ENCODE results near the gene FGF9. TPM values are rescaled to one million over a fixed set of nuclear protein-coding genes. Genes with fewer than 3 reads are reported as not detected.

Gene FGF9
- total RNA-seq, 5 donors from 2014 or later (not counting 1 experiment from before 2014, with no cell fraction given) = 1.2 to 3.7 (median 2.9) TPM

DNA sequence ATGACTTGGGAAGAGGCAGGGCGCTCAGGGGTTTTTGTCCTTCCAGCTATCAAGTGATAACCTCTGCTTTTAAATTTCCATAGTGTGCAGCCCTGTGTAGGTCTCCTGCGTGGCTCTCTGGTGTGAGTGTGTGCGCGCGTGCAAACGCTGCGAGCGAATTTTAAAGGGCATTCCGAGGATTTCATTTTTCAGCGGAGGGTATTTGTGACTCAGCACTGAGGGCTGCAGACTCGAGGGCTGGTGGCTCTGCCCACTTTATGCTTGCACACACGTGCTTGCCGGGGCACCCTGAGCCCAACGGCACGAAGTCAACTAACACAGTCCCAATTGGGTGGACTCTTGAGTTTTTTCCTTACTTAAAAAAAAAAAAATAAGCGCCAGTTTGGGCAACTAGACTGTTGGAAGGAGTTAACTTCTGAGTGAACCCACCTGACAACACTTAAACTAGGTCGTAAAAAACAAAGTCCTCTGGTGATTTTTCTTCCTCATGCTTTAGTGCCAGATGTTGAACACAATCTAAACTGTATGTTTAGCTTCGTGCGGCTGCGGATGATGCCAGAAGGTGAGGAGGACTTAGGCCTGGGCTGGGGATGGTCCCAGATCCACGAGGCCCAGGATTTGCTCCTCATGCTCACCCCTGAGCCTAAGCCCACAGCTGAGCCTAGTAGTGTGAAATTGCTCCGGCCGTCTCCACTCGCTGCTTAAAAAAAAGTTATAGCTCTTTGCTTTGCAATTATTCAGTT is 2.1 kb downstream of the FGF9 start:
- ChIA-PET POLR2A (no interaction called here), CTCF (interaction anchor here (0.6 to 1.6 kb wide), 3 partner anchors 35 to 69 kb away, joined by 3 to 5 read pairs (median 4); partner anchors contain the start of gene MICU2 (in 1 of the 2))
- Histone ChIP-seq H3K4me1 (ENCODE audit: control insufficient read depth in 1 of 2, extremely low read depth in 1 of 2, insufficient read depth in 2 of 2, low read length in 2 of 2) (peaks cover 22 to 52% of the 10 kb centered on the region in 2 experiments), H3K9me3 (no peaks in the 10 kb centered on the region), H3K27me3 (replicated peaks in 1 of 2; ENCODE audit: control insufficient read depth in 2 of 2, extremely low read depth in 1 of 2, insufficient read depth in 2 of 2, low read length in 1 of 2) (peaks cover 18 to 61% of the 10 kb centered on the region in 2 experiments), H3K27ac (ENCODE audit: low read length) (no peak overlapping the region), H3K36me3 (ENCODE audit: control insufficient read depth in 2 of 2, extremely low read depth in 1 of 2, insufficient read depth in 1 of 2, low read length in 1 of 2) (no peaks in the 10 kb centered on the region), H3K4me3 (ENCODE audit: control insufficient read depth in 1 of 2, extremely low read depth in 1 of 2, low read length in 1 of 2) (peak overlapping the region; percentile 46 to 85)
- Mint-ChIP-seq H3K9me3 (no peaks in the 10 kb centered on the region), H3K4me1 (peaks cover 38 to 46% (median 45%) of the 10 kb centered on the region in 3 donors), H3K27ac (peak overlapping the region; percentile 31 to 58), H3K4me3 (peak overlapping the region; percentile 90 to 95 (median 91)), H3K36me3 (no peaks in the 10 kb centered on the region), H3K27me3 (peaks cover 9 to 31% of the 10 kb centered on the region in 2 donors)
- WGBS (ENCODE audit: insufficient coverage) = 8% methylated on average over 16 of the region's 24 CpGs
- DNase-seq (peak in 1 of 35 experiments; percentile 11), ATAC-seq (replicated peaks in 1 of 4) (no peak)

DNA sequence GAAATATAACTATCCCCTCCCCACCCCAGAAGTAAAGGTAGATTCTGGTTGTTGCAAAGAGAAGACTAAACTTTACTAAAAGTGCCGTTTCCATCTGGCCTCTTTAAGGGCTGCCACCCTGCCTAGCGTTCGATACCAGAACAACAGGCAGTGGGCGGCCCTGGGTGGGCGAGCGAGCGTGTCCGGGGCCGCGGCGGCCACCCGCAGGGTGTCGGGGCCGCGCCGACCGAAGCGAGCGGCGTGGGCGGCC is 2.6 kb downstream of the FGF9 start:
- peak overlapping the region; percentile 90 to 95 (median 91) for H3K4me3 Mint-ChIP-seq
- no peak overlapping the region for H3K27ac ChIP-seq (ENCODE audit: low read length)
- peaks cover 35 to 43% (median 43%) of the 10 kb centered on the region in 3 donors for H3K4me1 Mint-ChIP-seq
- no peaks in the 10 kb centered on the region for H3K9me3 ChIP-seq
- WGBS (ENCODE audit: insufficient coverage) = under 1% methylated on average over 21 of the region's 21 CpGs
- ChIA-PET CTCF (interaction anchor here (0.6 to 1.6 kb wide), 3 partner anchors 35 to 69 kb away, joined by 3 to 5 read pairs (median 4); partner anchors contain the start of gene MICU2 (in 1 of the 2)), POLR2A (no interaction called here)
- H3K4me3 ChIP-seq (ENCODE audit: control insufficient read depth in 1 of 2, extremely low read depth in 1 of 2, low read length in 1 of 2) = peak overlapping the region; percentile 46 to 85
- H3K36me3 ChIP-seq (ENCODE audit: control insufficient read depth in 2 of 2, extremely low read depth in 1 of 2, insufficient read depth in 1 of 2, low read length in 1 of 2) = no peaks in the 10 kb centered on the region
- H3K4me1 ChIP-seq (ENCODE audit: control insufficient read depth in 1 of 2, extremely low read depth in 1 of 2, insufficient read depth in 2 of 2, low read length in 2 of 2) = peaks cover 22 to 52% of the 10 kb centered on the region in 2 experiments
- H3K27ac Mint-ChIP-seq = peak overlapping the region in 1 of 2 donors; percentile 41
- ATAC-seq (replicated peaks in 1 of 4) (peak; percentile 12 to 21 (median 20)), DNase-seq (peak in 15 of 35 experiments; percentile 12 to 61 (median 26))
- peaks cover 9 to 29% of the 10 kb centered on the region in 2 donors for H3K27me3 Mint-ChIP-seq
- H3K36me3 Mint-ChIP-seq = no peaks in the 10 kb centered on the region
- peaks cover 16 to 61% of the 10 kb centered on the region in 2 experiments for H3K27me3 ChIP-seq (replicated peaks in 1 of 2; ENCODE audit: control insufficient read depth in 2 of 2, extremely low read depth in 1 of 2, insufficient read depth in 2 of 2, low read length in 1 of 2)
- H3K9me3 Mint-ChIP-seq = no peaks in the 10 kb centered on the region

DNA sequence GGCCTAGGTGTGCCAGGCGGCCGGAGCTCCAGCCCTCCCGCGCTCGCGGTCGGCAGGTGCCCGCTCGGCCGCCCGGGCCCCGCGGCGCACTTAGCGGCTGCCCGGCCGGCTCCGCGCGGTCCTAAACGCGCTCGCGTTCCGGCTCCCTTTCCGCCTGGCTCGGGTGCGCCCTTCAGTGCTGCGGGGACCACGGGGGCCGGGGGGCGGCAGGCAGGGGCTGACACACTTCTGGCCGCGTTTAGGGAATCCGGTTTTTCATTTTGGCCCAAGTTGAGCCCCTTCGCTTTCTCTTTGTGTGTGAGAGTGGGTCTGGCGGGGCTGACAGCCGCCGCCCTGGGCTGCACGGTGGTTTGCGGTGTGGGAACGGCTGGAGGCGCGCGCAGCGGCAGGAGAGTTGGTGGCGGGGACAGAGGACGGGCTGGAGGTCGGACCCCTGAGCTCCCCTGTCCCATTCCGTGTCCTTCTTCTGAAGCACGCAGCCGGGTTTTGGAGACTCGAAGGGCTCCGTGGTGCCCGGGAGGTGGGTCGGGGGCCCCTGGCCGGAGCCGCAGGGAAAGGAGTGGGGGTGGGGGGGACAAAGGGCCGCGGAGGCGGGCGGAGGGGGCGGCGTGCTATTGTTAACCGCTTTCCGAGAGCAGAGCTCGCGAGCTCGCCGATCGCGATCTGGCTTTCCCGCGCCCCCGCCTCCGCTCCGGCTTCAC is 3.1 kb downstream of the FGF9 start:
- ChIA-PET POLR2A (interaction anchor here in 1 of 2 donors (0.6 kb wide), 1 partner anchor 1718 kb away, joined by 3 read pairs; no protein-coding TSS in a partner anchor), CTCF (interaction anchor here (0.6 to 1.6 kb wide), 6 partner anchors 36 to 1352 kb away, joined by 3 to 5 read pairs (median 4); partner anchors contain the start of gene MICU2 (in 1 of the 2))
- Histone ChIP-seq H3K4me3 (ENCODE audit: control insufficient read depth in 1 of 2, extremely low read depth in 1 of 2, low read length in 1 of 2) (peak overlapping the region; percentile 82 to 85), H3K36me3 (ENCODE audit: control insufficient read depth in 2 of 2, extremely low read depth in 1 of 2, insufficient read depth in 1 of 2, low read length in 1 of 2) (no peaks in the 10 kb centered on the region), H3K27ac (ENCODE audit: low read length) (no peak overlapping the region), H3K9me3 (no peaks in the 10 kb centered on the region), H3K27me3 (replicated peaks in 1 of 2; ENCODE audit: control insufficient read depth in 2 of 2, extremely low read depth in 1 of 2, insufficient read depth in 2 of 2, low read length in 1 of 2) (peaks cover 19 to 56% of the 10 kb centered on the region in 2 experiments), H3K4me1 (ENCODE audit: control insufficient read depth in 1 of 2, extremely low read depth in 1 of 2, insufficient read depth in 2 of 2, low read length in 2 of 2) (peaks cover 22 to 47% of the 10 kb centered on the region in 2 experiments)
- Mint-ChIP-seq H3K4me1 (peaks cover 30 to 39% (median 38%) of the 10 kb centered on the region in 3 donors), H3K4me3 (peak overlapping the region; percentile 83 to 95 (median 84)), H3K27ac (no peak overlapping the region), H3K27me3 (peaks cover 9 to 25% of the 10 kb centered on the region in 2 donors), H3K9me3 (no peaks in the 10 kb centered on the region), H3K36me3 (no peaks in the 10 kb centered on the region)
- peak; percentile 15 to 25 (median 22) for ATAC-seq (replicated peaks in 1 of 4)
- DNase-seq = peak in 15 of 35 experiments; percentile 17 to 64 (median 36)
- WGBS (ENCODE audit: insufficient coverage) = under 1% methylated on average over 77 of the region's 77 CpGs

DNA sequence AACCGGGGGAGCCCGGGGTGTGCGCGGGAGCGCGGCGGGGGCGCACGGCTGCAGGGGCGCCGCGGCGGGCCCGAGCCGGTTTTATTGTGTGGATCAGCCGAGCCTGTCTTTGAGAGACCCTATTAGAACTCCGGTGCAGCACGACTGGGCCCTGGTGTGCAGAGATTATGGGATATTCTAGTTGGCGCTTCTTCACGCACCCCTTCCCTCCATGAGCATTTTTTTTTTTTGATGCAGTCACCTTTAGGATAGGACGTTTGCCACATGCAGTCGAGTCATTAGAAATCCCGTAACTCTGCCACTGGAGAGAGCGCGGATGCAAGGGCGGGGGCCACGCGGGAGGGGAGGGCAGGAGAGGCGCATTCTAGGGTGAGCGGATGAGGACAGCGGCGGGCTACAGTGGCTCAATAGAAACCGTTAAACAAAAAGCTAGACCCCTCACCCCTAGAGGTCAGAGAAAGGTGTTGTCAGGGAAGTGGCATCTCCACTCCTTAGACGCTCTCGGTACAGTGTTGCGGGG is 3.7 kb downstream of the FGF9 start:
- no peak for ATAC-seq (replicated peaks in 1 of 4)
- no peak overlapping the region for H3K27ac ChIP-seq (ENCODE audit: low read length)
- H3K9me3 ChIP-seq = no peaks in the 10 kb centered on the region
- 0% methylated on average over 17 of the region's 36 CpGs for WGBS (ENCODE audit: insufficient coverage)
- H3K27me3 Mint-ChIP-seq = peaks cover 9 to 22% of the 10 kb centered on the region in 2 donors
- H3K4me3 ChIP-seq (ENCODE audit: control insufficient read depth in 1 of 2, extremely low read depth in 1 of 2, low read length in 1 of 2) = peak overlapping the region; percentile 78 to 82
- no peaks in the 10 kb centered on the region for H3K9me3 Mint-ChIP-seq
- DNase-seq = peak in 5 of 35 experiments; percentile 6 to 28 (median 22)
- peaks cover 26 to 35% (median 32%) of the 10 kb centered on the region in 3 donors for H3K4me1 Mint-ChIP-seq
- H3K36me3 Mint-ChIP-seq = no peaks in the 10 kb centered on the region
- peaks cover 22 to 41% of the 10 kb centered on the region in 2 experiments for H3K4me1 ChIP-seq (ENCODE audit: control insufficient read depth in 1 of 2, extremely low read depth in 1 of 2, insufficient read depth in 2 of 2, low read length in 2 of 2)
- ChIA-PET POLR2A (interaction anchor here in 1 of 2 donors (0.6 kb wide), 1 partner anchor 1719 kb away, joined by 3 read pairs; no protein-coding TSS in a partner anchor), CTCF (interaction anchor here in 1 of 2 donors (0.6 to 0.8 kb wide), 4 partner anchors 40 to 1351 kb away, joined by 3 to 4 read pairs (median 4); no protein-coding TSS in a partner anchor)
- H3K36me3 ChIP-seq (ENCODE audit: control insufficient read depth in 2 of 2, extremely low read depth in 1 of 2, insufficient read depth in 1 of 2, low read length in 1 of 2) = no peaks in the 10 kb centered on the region
- peak overlapping the region in 1 of 2 donors; percentile 58 for H3K27ac Mint-ChIP-seq
- peak overlapping the region; percentile 83 to 95 (median 84) for H3K4me3 Mint-ChIP-seq
- H3K27me3 ChIP-seq (replicated peaks in 1 of 2; ENCODE audit: control insufficient read depth in 2 of 2, extremely low read depth in 1 of 2, insufficient read depth in 2 of 2, low read length in 1 of 2) = peaks cover 19 to 50% of the 10 kb centered on the region in 2 experiments

DNA sequence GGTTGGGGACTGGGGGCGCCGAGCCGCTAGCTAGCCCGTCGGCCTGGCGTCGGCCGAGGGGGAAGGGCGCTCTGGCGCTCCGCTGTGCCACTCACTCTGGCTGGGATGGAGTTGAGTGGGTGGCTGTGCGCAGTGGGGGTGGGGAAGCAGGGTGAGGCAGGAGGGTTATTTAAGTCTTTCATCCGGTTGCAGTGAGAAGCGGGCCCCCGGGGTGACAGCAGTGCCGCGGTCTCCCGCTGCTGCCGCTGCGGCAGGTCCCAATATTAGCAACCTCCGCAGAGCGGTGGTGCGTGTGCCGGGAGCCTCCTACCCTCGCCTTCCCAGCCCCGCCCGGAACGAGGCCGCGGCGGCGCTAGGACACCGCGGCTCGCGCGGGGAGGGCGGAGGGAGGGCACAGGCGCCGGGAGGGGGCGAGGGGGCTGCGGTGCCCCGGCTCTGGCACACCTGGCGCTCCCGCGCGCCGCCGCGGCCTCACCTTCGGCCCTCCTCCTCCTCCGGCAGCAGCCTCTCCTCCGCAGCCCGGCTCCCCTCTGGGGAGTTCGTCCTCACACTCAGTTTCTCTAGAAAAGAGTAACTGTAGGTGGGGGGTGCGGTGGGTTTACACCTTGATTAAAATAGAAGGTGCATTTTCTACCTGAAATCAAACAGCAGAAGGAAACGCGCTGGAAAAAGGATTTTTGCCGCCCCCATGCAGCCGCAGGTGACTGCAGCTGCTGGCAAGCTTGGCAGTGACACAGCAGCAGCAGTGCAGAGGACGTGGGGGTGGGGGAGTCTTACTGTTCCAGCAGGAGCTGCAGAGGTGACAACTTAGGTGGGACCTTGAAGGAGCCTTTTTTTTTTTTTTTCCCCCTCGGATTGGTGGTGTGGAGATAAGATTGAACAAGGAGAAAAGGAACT is 4.5 kb downstream of the FGF9 start:
- peak in 29 of 35 experiments; percentile 21 to 58 (median 41) for DNase-seq
- Mint-ChIP-seq H3K36me3 (no peaks in the 10 kb centered on the region), H3K27ac (no peak overlapping the region), H3K4me3 (peak overlapping the region; percentile 83 to 95 (median 84)), H3K9me3 (no peaks in the 10 kb centered on the region), H3K4me1 (peaks cover 25 to 34% (median 31%) of the 10 kb centered on the region in 3 donors), H3K27me3 (peaks cover 9 to 21% of the 10 kb centered on the region in 2 donors)
- ChIA-PET CTCF (interaction anchor here (0.6 to 0.8 kb wide), 4 partner anchors 17 to 292 kb away, joined by 3 to 5 read pairs (median 4); no protein-coding TSS in a partner anchor), POLR2A (interaction anchor here in 1 of 2 donors (0.7 kb wide), 1 partner anchor 498 kb away, joined by 7 read pairs; no protein-coding TSS in a partner anchor)
- WGBS (ENCODE audit: insufficient coverage) = 2% methylated on average over 37 of the region's 62 CpGs
- Histone ChIP-seq H3K4me1 (ENCODE audit: control insufficient read depth in 1 of 2, extremely low read depth in 1 of 2, insufficient read depth in 2 of 2, low read length in 2 of 2) (peaks cover 21 to 40% of the 10 kb centered on the region in 2 experiments), H3K4me3 (ENCODE audit: control insufficient read depth in 1 of 2, extremely low read depth in 1 of 2, low read length in 1 of 2) (peak overlapping the region; percentile 74 to 82), H3K36me3 (ENCODE audit: control insufficient read depth in 2 of 2, extremely low read depth in 1 of 2, insufficient read depth in 1 of 2, low read length in 1 of 2) (no peaks in the 10 kb centered on the region), H3K27ac (ENCODE audit: low read length) (no peak overlapping the region), H3K27me3 (replicated peaks in 1 of 2; ENCODE audit: control insufficient read depth in 2 of 2, extremely low read depth in 1 of 2, insufficient read depth in 2 of 2, low read length in 1 of 2) (peaks cover 19 to 47% of the 10 kb centered on the region in 2 experiments), H3K9me3 (no peaks in the 10 kb centered on the region)
- ATAC-seq (replicated peaks in 1 of 4) = peak in 3 of 4 experiments; percentile 4 to 8 (median 6)
